SK-N-SH treated with all-trans-retinoic acid at 6 μM for 48 hours (cell line): ENCODE data around the gene RIPOR3.

ENCODE experiments used
- ATAC-seq: fragments of 200-7000 bp; cut with Tn5 transposase; 3 replicates; pipeline ENCODE4 v1.9.1; 2020; ENCODE audit warnings: mild to moderate bottlenecking, moderate library complexity
- ARNTL ChIP-seq: fragments of 450-650 bp; formaldehyde crosslinking; IDR thresholded peaks from 2 replicates; pipeline ENCODE4 v1.5.0; 2020; ENCODE audit warnings: low read depth, mild to moderate bottlenecking, moderate library complexity, borderline replicate concordance
- BACH2 ChIP-seq: fragments of 250-450 bp; sonication (Bioruptor Pico); IDR thresholded peaks from 2 replicates; pipeline ENCODE4 v1.9.0; 2021; ENCODE audit warnings: mild to moderate bottlenecking, borderline replicate concordance
- CSDC2 ChIP-seq: fragments of 250-450 bp; sonication (Bioruptor Pico); IDR thresholded peaks from 2 replicates; pipeline ENCODE4 v1.5.0; 2020; ENCODE audit warnings: mild to moderate bottlenecking, moderate library complexity
- ESRRG ChIP-seq: fragments of 250-450 bp; sonication (Bioruptor Pico); IDR thresholded peaks from 2 replicates; pipeline ENCODE4 v1.6.1; 2021; ENCODE audit warnings: mild to moderate bottlenecking
- GLIS3 ChIP-seq: fragments of 250-450 bp; sonication (Bioruptor Pico); IDR thresholded peaks from 2 replicates; pipeline ENCODE4 v1.5.0; 2020; ENCODE audit warnings: mild to moderate bottlenecking, moderate library complexity
- ISL1 ChIP-seq: fragments of 250-450 bp; sonication (Bioruptor Pico); IDR thresholded peaks from 2 replicates; pipeline ENCODE4 v2.1.2; 2022; ENCODE audit warnings: mild to moderate bottlenecking, moderate library complexity
- OSR1 ChIP-seq: fragments of 250-450 bp; sonication (Bioruptor Pico); IDR thresholded peaks from 2 replicates; pipeline ENCODE4 v1.8.0; 2022; ENCODE audit warnings: moderate library complexity, mild to moderate bottlenecking, inconsistent platforms
- POU6F1 ChIP-seq: fragments of 250-450 bp; sonication (Bioruptor Pico); IDR thresholded peaks from 2 replicates; pipeline ENCODE4 v1.8.0; 2021; ENCODE audit warnings: low read depth, mild to moderate bottlenecking, moderate library complexity, borderline replicate concordance
- PPARA ChIP-seq: fragments of 250-450 bp; sonication (Bioruptor Pico); IDR thresholded peaks from 2 replicates; pipeline ENCODE4 v1.5.0; 2020; ENCODE audit warnings: mild to moderate bottlenecking, borderline replicate concordance
- RARB ChIP-seq: fragments of 250-450 bp; sonication (Bioruptor Pico); IDR thresholded peaks from 2 replicates; pipeline ENCODE4 v1.8.0; 2021; ENCODE audit warnings: mild to moderate bottlenecking, moderate library complexity
- SNAI2 ChIP-seq: fragments of 250-450 bp; sonication (Bioruptor Pico); IDR thresholded peaks from 2 replicates; pipeline ENCODE4 v1.5.0; 2020; ENCODE audit warnings: mild to moderate bottlenecking, moderate library complexity
- TCF4 ChIP-seq: fragments of 250-450 bp; sonication (Bioruptor Pico); IDR thresholded peaks from 2 replicates; pipeline ENCODE4 v1.8.0; 2021; ENCODE audit warnings: mild to moderate bottlenecking, moderate library complexity, borderline replicate concordance
- TOX ChIP-seq: fragments of 250-450 bp; sonication (Bioruptor Pico); IDR thresholded peaks from 2 replicates; pipeline ENCODE4 v1.8.0; 2021; ENCODE audit warnings: mild to moderate bottlenecking, moderate library complexity, borderline replicate concordance
- ZC3H10 ChIP-seq: fragments of 250-450 bp; sonication (Bioruptor Pico); IDR thresholded peaks from 2 replicates; pipeline ENCODE4 v1.5.1; 2021; ENCODE audit warnings: mild to moderate bottlenecking, moderate library complexity
- ZFP3 ChIP-seq: fragments of 250-450 bp; sonication (Bioruptor Pico); IDR thresholded peaks from 2 replicates; pipeline ENCODE4 v1.5.0; 2020; ENCODE audit warnings: mild to moderate bottlenecking, moderate library complexity
- ZFP30 ChIP-seq: fragments of 450-650 bp; formaldehyde crosslinking; IDR thresholded peaks from 2 replicates; pipeline ENCODE4 v1.5.0; 2022; ENCODE audit warnings: mild to moderate bottlenecking, moderate library complexity
- ZNF565 ChIP-seq: fragments of 450-650 bp; formaldehyde crosslinking; conservative IDR thresholded peaks from 2 replicates; pipeline ENCODE4 v1.5.0; 2020; ENCODE audit warnings: low read depth, mild to moderate bottlenecking, moderate library complexity
- ZNF70 ChIP-seq: fragments of 450-650 bp; formaldehyde crosslinking; IDR thresholded peaks from 2 replicates; pipeline ENCODE4 v1.5.0; 2020; ENCODE audit warnings: mild to moderate bottlenecking, moderate library complexity
- ZNF8 ChIP-seq: fragments of 450-650 bp; formaldehyde crosslinking; IDR thresholded peaks from 2 replicates; pipeline ENCODE4 v1.5.0; 2020; ENCODE audit warnings: mild to moderate bottlenecking, moderate library complexity
- TF ChIP-seq, protein P1 (sequence below): fragments of 250-450 bp; sonication (Bioruptor Pico); IDR thresholded peaks from 2 replicates; pipeline ENCODE4 v1.5.1; 2020; ENCODE audit warnings: low read depth, mild to moderate bottlenecking, moderate library complexity
- TF ChIP-seq, protein P2 (sequence below): fragments of 250-450 bp; sonication (Bioruptor Pico); IDR thresholded peaks from 2 replicates; pipeline ENCODE4 v1.8.0; 2020; ENCODE audit warnings: mild to moderate bottlenecking, moderate library complexity, borderline replicate concordance
- TF ChIP-seq, protein P3 (sequence below): fragments of 250-450 bp; sonication (Bioruptor Pico); IDR thresholded peaks from 2 replicates; pipeline ENCODE4 v1.5.0; 2020; ENCODE audit warnings: mild to moderate bottlenecking, moderate library complexity

The RIPOR3 gene

DNA sequence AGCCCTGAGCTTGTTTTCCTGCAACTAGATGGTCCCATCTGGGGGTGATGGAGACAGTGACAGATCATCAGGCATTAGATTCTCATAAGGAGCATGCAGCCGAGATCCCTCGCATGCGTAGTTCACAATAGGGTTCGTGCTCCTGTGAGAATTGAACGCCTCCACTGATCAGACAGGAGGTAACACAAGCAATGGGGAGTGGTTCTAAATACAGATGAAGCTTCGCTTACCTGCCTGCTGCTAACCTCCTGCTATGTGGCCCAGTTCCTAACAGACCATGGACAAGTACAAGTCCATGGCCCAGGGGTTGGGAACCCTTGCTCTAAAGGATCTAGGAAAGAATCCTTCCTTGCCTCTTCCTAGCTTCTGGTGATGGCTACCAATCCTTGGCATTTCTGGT is 42.7 kb downstream of the RIPOR3 start:
- no peak for ATAC-seq
- TF ChIP-seq CSDC2 (CRISPR knock-in tag) (no peak), ZNF70 (no peak), PPARA (CRISPR knock-in tag) (no peak), GLIS3 (CRISPR knock-in tag) (no peak), TCF4 (CRISPR knock-in tag) (no peak), ZFP30 (CRISPR knock-in tag) (no peak), POU6F1 (CRISPR knock-in tag) (no peak), ZFP3 (CRISPR knock-in tag) (no peak), ISL1 (CRISPR knock-in tag) (no peak), ZC3H10 (CRISPR knock-in tag) (no peak), ZNF8 (CRISPR knock-in tag) (no peak), ARNTL (CRISPR knock-in tag) (no peak), TOX (CRISPR knock-in tag) (no peak), BACH2 (CRISPR knock-in tag) (no peak), RARB (CRISPR knock-in tag) (no peak)
- TF ChIP-seq, protein P1, sequence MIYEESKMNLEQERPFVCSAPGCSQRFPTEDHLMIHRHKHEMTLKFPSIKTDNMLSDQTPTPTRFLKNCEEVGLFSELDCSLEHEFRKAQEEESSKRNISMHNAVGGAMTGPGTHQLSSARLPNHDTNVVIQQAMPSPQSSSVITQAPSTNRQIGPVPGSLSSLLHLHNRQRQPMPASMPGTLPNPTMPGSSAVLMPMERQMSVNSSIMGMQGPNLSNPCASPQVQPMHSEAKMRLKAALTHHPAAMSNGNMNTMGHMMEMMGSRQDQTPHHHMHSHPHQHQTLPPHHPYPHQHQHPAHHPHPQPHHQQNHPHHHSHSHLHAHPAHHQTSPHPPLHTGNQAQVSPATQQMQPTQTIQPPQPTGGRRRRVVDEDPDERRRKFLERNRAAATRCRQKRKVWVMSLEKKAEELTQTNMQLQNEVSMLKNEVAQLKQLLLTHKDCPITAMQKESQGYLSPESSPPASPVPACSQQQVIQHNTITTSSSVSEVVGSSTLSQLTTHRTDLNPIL (CRISPR knock-in tag) = no peak
- TF ChIP-seq, protein P2, sequence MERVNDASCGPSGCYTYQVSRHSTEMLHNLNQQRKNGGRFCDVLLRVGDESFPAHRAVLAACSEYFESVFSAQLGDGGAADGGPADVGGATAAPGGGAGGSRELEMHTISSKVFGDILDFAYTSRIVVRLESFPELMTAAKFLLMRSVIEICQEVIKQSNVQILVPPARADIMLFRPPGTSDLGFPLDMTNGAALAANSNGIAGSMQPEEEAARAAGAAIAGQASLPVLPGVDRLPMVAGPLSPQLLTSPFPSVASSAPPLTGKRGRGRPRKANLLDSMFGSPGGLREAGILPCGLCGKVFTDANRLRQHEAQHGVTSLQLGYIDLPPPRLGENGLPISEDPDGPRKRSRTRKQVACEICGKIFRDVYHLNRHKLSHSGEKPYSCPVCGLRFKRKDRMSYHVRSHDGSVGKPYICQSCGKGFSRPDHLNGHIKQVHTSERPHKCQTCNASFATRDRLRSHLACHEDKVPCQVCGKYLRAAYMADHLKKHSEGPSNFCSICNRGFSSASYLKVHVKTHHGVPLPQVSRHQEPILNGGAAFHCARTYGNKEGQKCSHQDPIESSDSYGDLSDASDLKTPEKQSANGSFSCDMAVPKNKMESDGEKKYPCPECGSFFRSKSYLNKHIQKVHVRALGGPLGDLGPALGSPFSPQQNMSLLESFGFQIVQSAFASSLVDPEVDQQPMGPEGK (CRISPR knock-in tag) = no peak

DNA sequence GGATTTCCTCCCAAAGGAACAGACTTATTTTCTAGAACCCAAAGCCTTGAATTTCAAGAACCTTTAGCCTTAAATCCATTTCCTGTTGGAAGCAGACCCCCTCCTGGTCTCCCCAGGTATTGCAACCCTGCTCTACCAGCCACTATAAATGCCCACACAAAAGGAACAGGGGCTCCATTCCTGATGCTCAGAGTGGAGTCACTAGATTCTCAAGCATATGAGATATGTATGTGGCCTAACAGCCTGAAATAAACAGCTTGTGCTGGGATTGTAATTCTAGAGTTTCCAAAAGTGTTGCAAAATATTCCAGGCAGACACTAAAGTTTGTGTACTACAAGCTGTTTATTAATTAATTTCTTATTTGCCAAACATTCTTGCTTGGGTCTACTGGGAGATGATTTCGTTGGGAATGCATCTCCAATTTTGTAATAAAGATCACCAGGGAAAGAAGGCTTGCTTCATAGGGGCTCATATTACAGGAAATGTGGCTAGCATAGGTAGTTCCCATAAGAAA is 44.8 kb downstream of the RIPOR3 start:
- ATAC-seq = no peak
- no peak for TF ChIP-seq GLIS3 (CRISPR knock-in tag)
- TF ChIP-seq PPARA (CRISPR knock-in tag) = no peak
- no peak for TF ChIP-seq ZNF70
- no peak for TF ChIP-seq CSDC2 (CRISPR knock-in tag)
- TF ChIP-seq, protein P2 (CRISPR knock-in tag) = no peak
- TF ChIP-seq OSR1 = no peak
- TF ChIP-seq, protein P1 (CRISPR knock-in tag) = no peak
- no peak for TF ChIP-seq RARB (CRISPR knock-in tag)
- TF ChIP-seq ZNF565 (CRISPR knock-in tag) = no peak
- no peak for TF ChIP-seq TOX (CRISPR knock-in tag)
- no peak for TF ChIP-seq ISL1 (CRISPR knock-in tag)
- no peak for TF ChIP-seq SNAI2
- TF ChIP-seq ZC3H10 (CRISPR knock-in tag) = no peak
- TF ChIP-seq ZNF8 (CRISPR knock-in tag) = no peak
- TF ChIP-seq, protein P3, sequence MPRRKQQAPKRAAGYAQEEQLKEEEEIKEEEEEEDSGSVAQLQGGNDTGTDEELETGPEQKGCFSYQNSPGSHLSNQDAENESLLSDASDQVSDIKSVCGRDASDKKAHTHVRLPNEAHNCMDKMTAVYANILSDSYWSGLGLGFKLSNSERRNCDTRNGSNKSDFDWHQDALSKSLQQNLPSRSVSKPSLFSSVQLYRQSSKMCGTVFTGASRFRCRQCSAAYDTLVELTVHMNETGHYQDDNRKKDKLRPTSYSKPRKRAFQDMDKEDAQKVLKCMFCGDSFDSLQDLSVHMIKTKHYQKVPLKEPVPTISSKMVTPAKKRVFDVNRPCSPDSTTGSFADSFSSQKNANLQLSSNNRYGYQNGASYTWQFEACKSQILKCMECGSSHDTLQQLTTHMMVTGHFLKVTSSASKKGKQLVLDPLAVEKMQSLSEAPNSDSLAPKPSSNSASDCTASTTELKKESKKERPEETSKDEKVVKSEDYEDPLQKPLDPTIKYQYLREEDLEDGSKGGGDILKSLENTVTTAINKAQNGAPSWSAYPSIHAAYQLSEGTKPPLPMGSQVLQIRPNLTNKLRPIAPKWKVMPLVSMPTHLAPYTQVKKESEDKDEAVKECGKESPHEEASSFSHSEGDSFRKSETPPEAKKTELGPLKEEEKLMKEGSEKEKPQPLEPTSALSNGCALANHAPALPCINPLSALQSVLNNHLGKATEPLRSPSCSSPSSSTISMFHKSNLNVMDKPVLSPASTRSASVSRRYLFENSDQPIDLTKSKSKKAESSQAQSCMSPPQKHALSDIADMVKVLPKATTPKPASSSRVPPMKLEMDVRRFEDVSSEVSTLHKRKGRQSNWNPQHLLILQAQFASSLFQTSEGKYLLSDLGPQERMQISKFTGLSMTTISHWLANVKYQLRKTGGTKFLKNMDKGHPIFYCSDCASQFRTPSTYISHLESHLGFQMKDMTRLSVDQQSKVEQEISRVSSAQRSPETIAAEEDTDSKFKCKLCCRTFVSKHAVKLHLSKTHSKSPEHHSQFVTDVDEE (CRISPR knock-in tag) = no peak
- TF ChIP-seq ESRRG = no peak
- no peak for TF ChIP-seq POU6F1 (CRISPR knock-in tag)
- TF ChIP-seq ARNTL (CRISPR knock-in tag) = no peak
- TF ChIP-seq ZFP30 (CRISPR knock-in tag) = no peak
